Activated CD4-positive, alpha-beta T cell treated with anti-CD3 and anti-CD28 coated beads, Interleukin-2, amount 10 ng/mL, durations not matched to agents 7 days and 5 days (primary cell): ENCODE measurements around the gene SYNM. TPM values are rescaled to one million over a fixed set of nuclear protein-coding genes. Genes with fewer than 3 reads are reported as not detected.

Experiments used
- CTCF ChIA-PET: fragments of 350-600 bp; sonication (Branson Sonifier 250); formaldehyde crosslinking; loops from one replicate; lab custom pipeline; 2021; ENCODE audit warnings: antibody characterized with exemption; lab: Charles Lee
- POLR2A ChIA-PET: fragments of 350-600 bp; sonication (Branson Sonifier 250); formaldehyde crosslinking; loops from one replicate; lab custom pipeline; 2021; ENCODE audit warnings: antibody characterized with exemption; lab: Charles Lee
- DNase-seq: peaks from one replicate; pipeline ENCODE4 v3.0.0-alpha.2; 2020
- H3K27ac Mint-ChIP-seq: one replicate; pipeline ENCODE4 v1.8.0; 2021; ENCODE audit warnings: mild to moderate bottlenecking, moderate library complexity, mixed read lengths
- H3K27me3 Mint-ChIP-seq: one replicate; pipeline ENCODE4 v1.8.0; 2021; ENCODE audit warnings: mixed read lengths
- H3K36me3 Mint-ChIP-seq: one replicate; pipeline ENCODE4 v1.8.0; 2021; ENCODE audit warnings: low read depth, mixed read lengths
- H3K4me1 Mint-ChIP-seq: one replicate; pipeline ENCODE4 v1.8.0; 2021; ENCODE audit warnings: mixed read lengths
- H3K4me3 Mint-ChIP-seq: one replicate; pipeline ENCODE4 v1.8.0; 2021; ENCODE audit warnings: mild to moderate bottlenecking, moderate library complexity, mixed read lengths
- H3K9me3 Mint-ChIP-seq: one replicate; pipeline ENCODE4 v1.8.0; 2021; ENCODE audit warnings: mixed read lengths
- total RNA-seq, 2 experiments: library from RNA; stranded (reverse); gene quantifications; one replicate each; pipeline ENCODE4 v1.2.3, GENCODE V29; 2021

Gene SYNM
- total RNA-seq, 2 experiments from 2014 or later: 0.08 to 0.12 TPM

DNA sequence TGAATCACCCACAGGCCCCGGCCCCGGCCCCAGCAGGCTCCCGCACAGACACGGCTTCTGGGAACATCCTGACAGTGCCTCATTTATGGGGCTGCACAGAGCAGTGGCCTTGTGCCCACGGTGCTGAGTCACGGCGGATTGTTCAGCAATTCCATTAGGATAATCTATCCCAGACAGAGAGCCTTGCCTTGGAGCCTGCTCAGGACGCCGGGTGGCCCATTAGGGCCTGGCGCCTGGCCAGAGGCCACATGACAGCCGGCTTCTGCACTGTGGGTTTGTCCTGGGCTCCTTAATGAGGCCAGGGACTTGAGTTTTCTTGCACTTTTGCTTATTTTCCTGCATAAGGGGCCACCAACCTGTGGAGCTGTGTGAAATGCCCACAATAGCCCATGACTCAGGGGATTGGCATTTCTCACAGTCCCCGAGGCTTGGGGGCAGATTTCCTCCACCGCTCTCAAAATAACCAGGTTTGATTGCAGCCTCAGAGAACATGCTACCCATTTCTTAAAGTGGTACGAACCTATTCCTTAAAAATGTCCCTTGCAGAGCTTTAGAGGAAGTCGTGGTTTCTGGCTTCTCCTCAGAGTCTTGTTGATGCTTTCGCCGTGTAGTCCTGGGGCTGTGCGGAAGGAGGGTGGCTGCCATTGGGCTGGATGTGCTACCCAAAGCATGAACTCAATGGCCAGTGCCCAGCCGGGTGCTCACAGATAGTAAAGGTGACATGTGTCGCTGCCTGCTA lies 19.0 kb downstream of the SYNM start:
- Mint-ChIP-seq H3K27me3 (no peaks in the 10 kb centered on the region), H3K4me3 (no peak overlapping the region), H3K27ac (no peak overlapping the region), H3K9me3 (no peaks in the 10 kb centered on the region), H3K4me1 (no peaks in the 10 kb centered on the region), H3K36me3 (no peaks in the 10 kb centered on the region)
- ChIA-PET CTCF (no interaction called here), POLR2A (no interaction called here)
- no peak for DNase-seq

DNA sequence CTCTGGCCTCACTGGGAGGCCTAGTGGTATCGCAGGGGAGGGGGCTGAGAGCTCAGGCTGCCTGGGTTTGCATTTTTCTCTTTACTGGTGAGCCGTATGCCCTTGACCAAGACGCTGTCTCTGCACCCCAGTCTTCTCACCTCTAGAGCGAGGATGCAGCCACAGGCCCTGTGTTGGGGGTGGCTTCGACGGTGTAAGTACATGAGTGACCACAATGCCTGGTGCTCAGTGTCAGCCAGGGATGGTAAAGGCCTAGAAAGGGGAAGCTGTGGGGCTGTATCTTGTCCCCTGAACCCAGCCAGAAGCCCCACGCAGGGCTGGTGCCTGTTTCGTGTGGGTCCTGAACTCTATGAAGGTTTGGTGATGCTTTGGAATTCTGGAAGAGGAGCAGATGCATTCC lies 19.8 kb downstream of the SYNM start:
- ChIA-PET CTCF (no interaction called here), POLR2A (no interaction called here)
- Mint-ChIP-seq H3K36me3 (no peaks in the 10 kb centered on the region), H3K27ac (no peak overlapping the region), H3K4me3 (no peak overlapping the region), H3K27me3 (no peaks in the 10 kb centered on the region), H3K9me3 (no peaks in the 10 kb centered on the region), H3K4me1 (no peaks in the 10 kb centered on the region)
- no peak for DNase-seq

DNA sequence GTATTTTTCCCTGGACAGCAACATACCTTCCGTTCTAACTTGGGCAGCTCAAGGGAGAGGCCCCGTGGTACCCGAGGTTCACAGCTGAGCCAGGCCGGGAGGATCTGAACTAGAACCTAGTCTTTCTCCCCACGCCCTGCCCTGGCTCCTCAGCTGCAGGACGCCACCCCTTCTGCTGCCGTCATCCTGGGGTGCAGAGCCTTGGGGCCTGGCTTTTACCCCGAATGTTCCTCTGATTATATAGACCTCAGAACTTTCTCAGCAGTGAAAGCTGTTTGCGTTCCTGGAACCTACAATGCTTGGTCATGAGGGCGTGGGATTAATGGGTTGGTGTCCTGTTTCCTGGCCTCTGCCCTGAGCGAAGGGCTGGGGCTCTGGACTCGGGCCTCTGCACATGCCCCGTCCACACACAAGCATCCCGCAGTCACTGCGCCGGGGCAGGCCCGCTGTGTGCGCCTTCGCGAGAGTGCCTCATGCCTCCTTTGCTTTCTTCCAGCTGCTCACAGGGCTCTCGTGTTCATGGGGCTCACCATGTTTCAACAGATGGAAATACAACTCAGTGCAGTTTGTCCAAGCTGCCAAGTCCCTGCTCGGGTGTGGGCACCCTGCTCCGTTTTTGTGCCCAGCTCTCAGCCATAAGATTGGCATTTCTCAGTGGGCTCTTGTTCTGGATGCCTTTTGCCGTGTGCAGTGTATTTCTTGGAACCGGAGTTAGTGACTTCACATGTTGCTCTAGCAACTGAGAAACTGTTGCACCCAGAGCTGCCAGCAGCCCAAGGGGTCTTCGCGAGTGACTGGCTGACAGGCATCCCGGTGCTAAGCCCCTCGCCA lies 20.4 kb downstream of the SYNM start:
- no peaks in the 10 kb centered on the region for H3K36me3 Mint-ChIP-seq
- H3K27me3 Mint-ChIP-seq: no peaks in the 10 kb centered on the region
- no peak overlapping the region for H3K27ac Mint-ChIP-seq
- no peak for DNase-seq
- ChIA-PET CTCF (no interaction called here), POLR2A (no interaction called here)
- no peaks in the 10 kb centered on the region for H3K9me3 Mint-ChIP-seq
- no peak overlapping the region for H3K4me3 Mint-ChIP-seq
- H3K4me1 Mint-ChIP-seq: no peaks in the 10 kb centered on the region

DNA sequence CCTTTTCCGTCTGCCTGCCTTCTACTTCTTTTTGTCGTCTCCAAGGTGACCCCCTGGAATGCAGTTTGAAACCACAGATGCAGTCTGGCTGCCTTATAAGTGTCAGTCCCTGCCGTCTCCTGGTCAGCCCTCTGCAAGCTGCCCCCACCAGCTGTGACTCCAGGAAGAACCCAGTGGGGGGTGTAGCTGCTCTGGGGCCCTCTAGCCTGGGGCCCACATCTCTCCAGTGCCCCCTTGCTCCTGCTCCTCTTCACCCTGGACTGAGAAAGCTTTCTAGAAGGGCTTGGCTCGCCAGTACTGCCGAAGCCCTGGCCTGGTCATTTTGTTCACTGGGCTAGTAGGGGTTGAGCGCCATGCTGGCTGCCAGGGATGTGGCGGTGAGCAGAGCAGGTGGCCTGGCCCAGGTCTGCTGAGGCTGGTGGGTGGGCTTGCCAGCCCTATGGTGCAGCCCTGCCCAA lies 21.3 kb downstream of the SYNM start:
- Mint-ChIP-seq H3K4me1 (no peaks in the 10 kb centered on the region), H3K4me3 (no peak overlapping the region), H3K27me3 (no peaks in the 10 kb centered on the region), H3K27ac (no peak overlapping the region), H3K9me3 (no peaks in the 10 kb centered on the region), H3K36me3 (no peaks in the 10 kb centered on the region)
- no peak for DNase-seq
- POLR2A ChIA-PET: no interaction called here
- CTCF ChIA-PET: no interaction called here

DNA sequence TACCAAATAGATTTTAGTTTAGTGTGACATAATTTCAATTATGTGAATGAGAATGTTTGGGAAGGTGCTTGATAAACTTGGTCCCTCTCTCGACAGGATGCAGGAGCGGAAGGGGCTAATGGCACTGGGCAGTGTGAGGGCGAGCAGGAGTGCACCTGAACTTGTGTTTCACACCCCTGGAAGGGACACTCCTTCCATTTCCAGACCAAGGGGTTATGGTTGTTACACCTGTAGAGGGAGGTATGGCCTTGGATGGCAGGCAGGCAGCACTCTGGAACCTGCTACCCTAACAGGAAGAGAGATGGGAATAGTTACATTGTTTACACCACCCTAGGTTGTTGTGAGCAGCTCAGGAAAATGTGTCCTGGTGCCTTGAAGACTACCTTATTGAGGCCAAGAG lies 22.1 kb downstream of the SYNM start:
- no peaks in the 10 kb centered on the region for H3K9me3 Mint-ChIP-seq
- no peaks in the 10 kb centered on the region for H3K36me3 Mint-ChIP-seq
- CTCF ChIA-PET: no interaction called here

DNA sequence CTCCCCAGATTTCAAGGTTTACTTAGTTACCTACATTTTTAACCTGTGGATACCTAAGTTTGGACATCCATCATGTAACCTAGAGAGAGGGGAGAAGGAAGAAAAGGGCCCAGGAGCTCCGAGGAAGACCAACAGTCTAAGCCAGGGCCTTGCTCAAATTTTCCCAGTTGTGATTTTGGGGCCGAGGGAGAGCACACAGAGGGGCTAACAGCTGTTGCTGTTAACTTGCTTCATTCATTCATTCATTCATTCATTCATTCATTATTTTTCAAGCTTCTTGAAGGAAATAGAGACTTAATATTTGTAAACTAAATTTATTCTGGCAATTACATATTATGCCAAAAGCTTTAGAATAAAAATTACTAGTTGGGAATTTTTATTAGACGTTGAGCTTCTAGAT lies 22.9 kb downstream of the SYNM start:
- DNase-seq: no peak
- no peak overlapping the region for H3K27ac Mint-ChIP-seq
- no peaks in the 10 kb centered on the region for H3K27me3 Mint-ChIP-seq
- no peaks in the 10 kb centered on the region for H3K4me1 Mint-ChIP-seq
- no peak overlapping the region for H3K4me3 Mint-ChIP-seq
- ChIA-PET CTCF (no interaction called here), POLR2A (interaction anchor here (0.6 kb wide), 1 partner anchor 22 kb away, joined by 3 read pairs; no protein-coding TSS in a partner anchor)
- H3K9me3 Mint-ChIP-seq: no peaks in the 10 kb centered on the region
- H3K36me3 Mint-ChIP-seq: no peaks in the 10 kb centered on the region

More for the DNA sequence above, 22.1 kb downstream of the SYNM start:
- Mint-ChIP-seq H3K27me3 (no peaks in the 10 kb centered on the region), H3K27ac (no peak overlapping the region), H3K4me1 (no peaks in the 10 kb centered on the region), H3K4me3 (no peak overlapping the region)
- POLR2A ChIA-PET: no interaction called here
- no peak for DNase-seq

DNA sequence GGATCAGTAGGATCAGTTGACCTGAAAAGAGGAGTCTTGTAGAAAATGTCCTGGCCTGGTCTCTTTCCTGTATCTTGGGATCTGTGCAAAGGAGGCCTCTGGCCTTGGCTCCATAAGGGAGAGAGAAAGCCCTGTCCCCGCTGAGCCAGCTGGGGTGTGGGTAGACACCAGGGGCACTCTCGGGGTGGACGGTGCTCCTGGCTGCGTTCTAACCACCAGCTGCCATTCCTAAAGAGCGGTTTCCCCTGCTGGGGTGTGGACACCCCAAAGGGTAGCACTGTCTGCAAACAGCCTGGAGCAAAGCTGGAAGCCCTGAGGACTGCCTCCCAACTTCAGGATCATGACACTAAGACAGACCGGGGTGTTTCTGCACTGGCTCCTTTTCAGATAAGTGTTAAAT lies 23.5 kb downstream of the SYNM start:
- H3K4me1 Mint-ChIP-seq: no peaks in the 10 kb centered on the region
- no peak overlapping the region for H3K27ac Mint-ChIP-seq
- CTCF ChIA-PET: no interaction called here
- no peak overlapping the region for H3K4me3 Mint-ChIP-seq
- no peaks in the 10 kb centered on the region for H3K36me3 Mint-ChIP-seq
- POLR2A ChIA-PET: no interaction called here
- no peaks in the 10 kb centered on the region for H3K27me3 Mint-ChIP-seq
- H3K9me3 Mint-ChIP-seq: no peaks in the 10 kb centered on the region
- DNase-seq: no peak

DNA sequence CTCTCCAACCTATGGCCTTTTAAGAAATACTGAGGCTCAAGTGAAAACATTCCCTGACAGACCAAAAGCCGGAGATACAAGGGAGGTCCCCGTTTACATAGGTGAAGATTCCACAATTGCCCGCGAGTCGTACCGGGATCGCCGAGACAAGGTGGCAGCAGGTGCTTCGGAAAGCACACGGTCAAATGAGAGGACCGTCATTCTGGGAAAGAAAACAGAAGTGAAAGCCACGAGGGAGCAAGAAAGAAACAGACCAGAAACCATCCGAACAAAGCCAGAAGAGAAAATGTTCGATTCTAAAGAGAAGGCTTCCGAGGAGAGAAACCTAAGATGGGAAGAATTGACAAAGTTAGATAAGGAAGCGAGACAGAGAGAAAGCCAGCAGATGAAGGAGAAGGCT lies 24.8 kb downstream of the SYNM start:
- ChIA-PET POLR2A (no interaction called here), CTCF (no interaction called here)

DNA sequence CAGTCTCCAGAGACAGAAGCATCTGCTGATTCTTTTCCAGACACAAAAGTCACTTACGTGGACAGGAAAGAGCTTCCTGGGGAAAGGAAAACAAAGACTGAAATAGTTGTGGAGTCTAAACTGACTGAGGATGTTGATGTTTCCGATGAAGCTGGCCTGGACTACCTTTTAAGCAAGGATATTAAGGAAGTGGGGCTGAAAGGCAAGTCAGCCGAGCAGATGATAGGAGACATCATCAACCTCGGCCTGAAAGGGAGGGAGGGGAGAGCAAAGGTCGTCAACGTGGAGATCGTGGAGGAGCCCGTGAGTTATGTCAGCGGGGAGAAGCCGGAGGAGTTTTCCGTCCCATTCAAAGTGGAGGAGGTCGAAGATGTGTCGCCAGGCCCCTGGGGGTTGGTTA lies 25.4 kb downstream of the SYNM start:
- POLR2A ChIA-PET: no interaction called here
- CTCF ChIA-PET: no interaction called here
- Mint-ChIP-seq H3K27ac (no peak overlapping the region), H3K4me1 (no peaks in the 10 kb centered on the region), H3K27me3 (no peaks in the 10 kb centered on the region), H3K36me3 (no peaks in the 10 kb centered on the region), H3K4me3 (no peak overlapping the region), H3K9me3 (no peaks in the 10 kb centered on the region)
- no peak for DNase-seq

More for the DNA sequence above, 24.8 kb downstream of the SYNM start:
- H3K4me1 Mint-ChIP-seq: no peaks in the 10 kb centered on the region
- no peaks in the 10 kb centered on the region for H3K36me3 Mint-ChIP-seq
- no peak overlapping the region for H3K27ac Mint-ChIP-seq
- no peak for DNase-seq
- no peak overlapping the region for H3K4me3 Mint-ChIP-seq
- H3K27me3 Mint-ChIP-seq: no peaks in the 10 kb centered on the region
- H3K9me3 Mint-ChIP-seq: no peaks in the 10 kb centered on the region

DNA sequence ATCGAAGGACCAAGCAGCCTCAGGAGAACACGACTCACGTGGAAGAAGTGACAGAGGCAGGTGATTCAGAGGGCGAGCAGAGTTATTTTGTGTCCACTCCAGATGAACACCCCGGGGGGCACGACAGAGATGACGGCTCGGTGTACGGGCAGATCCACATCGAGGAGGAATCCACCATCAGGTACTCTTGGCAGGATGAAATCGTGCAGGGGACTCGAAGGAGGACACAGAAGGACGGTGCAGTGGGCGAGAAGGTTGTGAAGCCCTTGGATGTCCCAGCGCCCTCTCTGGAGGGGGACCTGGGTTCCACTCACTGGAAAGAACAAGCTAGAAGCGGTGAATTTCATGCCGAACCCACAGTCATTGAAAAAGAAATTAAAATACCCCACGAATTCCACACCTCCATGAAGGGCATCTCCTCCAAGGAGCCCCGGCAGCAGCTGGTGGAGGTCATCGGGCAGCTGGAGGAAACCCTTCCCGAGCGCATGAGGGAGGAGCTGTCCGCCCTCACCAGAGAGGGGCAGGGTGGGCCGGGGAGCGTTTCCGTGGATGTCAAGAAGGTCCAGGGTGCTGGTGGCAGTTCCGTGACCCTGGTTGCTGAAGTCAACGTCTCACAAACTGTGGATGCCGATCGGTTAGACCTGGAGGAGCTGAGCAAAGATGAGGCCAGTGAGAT lies 26.0 kb downstream of the SYNM start:
- H3K27ac Mint-ChIP-seq: no peak overlapping the region
- H3K4me1 Mint-ChIP-seq: no peaks in the 10 kb centered on the region
- CTCF ChIA-PET: no interaction called here
- H3K9me3 Mint-ChIP-seq: no peaks in the 10 kb centered on the region
- H3K4me3 Mint-ChIP-seq: no peak overlapping the region
- no peak for DNase-seq
- POLR2A ChIA-PET: no interaction called here
- no peaks in the 10 kb centered on the region for H3K27me3 Mint-ChIP-seq
- H3K36me3 Mint-ChIP-seq: no peaks in the 10 kb centered on the region

DNA sequence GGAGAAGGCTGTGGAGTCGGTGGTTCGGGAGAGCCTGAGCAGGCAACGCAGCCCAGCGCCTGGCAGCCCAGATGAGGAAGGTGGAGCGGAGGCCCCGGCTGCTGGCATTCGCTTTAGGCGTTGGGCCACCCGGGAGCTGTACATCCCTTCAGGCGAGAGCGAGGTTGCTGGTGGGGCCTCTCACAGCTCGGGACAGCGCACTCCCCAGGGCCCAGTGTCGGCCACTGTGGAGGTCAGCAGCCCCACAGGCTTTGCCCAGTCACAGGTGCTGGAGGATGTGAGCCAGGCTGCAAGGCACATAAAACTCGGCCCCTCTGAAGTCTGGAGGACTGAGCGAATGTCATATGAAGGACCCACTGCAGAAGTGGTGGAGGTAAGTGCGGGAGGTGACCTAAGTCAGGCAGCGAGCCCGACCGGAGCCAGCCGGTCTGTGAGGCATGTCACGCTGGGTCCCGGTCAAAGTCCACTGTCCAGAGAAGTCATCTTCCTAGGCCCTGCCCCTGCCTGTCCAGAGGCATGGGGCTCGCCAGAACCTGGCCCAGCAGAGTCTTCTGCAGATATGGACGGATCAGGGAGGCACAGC lies 26.7 kb downstream of the SYNM start:
- no peaks in the 10 kb centered on the region for H3K27me3 Mint-ChIP-seq

DNA sequence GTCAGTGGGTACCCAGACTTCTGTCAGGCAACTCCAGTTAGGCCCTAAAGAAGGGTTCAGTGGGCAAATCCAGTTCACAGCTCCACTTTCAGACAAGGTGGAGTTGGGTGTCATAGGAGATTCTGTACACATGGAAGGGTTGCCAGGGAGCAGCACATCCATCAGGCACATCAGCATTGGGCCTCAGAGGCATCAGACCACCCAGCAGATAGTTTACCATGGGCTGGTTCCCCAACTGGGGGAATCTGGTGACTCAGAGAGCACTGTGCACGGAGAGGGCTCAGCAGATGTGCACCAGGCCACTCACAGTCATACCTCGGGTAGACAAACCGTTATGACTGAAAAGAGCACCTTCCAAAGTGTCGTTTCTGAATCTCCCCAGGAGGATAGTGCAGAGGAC lies 27.2 kb downstream of the SYNM start:
- Mint-ChIP-seq H3K27ac (no peak overlapping the region), H3K4me1 (no peaks in the 10 kb centered on the region), H3K9me3 (no peaks in the 10 kb centered on the region), H3K4me3 (no peak overlapping the region), H3K27me3 (no peaks in the 10 kb centered on the region), H3K36me3 (no peaks in the 10 kb centered on the region)
- DNase-seq: no peak
- POLR2A ChIA-PET: no interaction called here
- CTCF ChIA-PET: no interaction called here

More for the DNA sequence above, 26.7 kb downstream of the SYNM start:
- Mint-ChIP-seq H3K4me1 (no peaks in the 10 kb centered on the region), H3K4me3 (no peak overlapping the region), H3K27ac (no peak overlapping the region), H3K9me3 (no peaks in the 10 kb centered on the region), H3K36me3 (no peaks in the 10 kb centered on the region)
- CTCF ChIA-PET: no interaction called here
- POLR2A ChIA-PET: no interaction called here
- no peak for DNase-seq
